Pulmonary artery endothelial cell (primary cell): Measurements from ENCODE around the gene GLI1. TPM values are rescaled to one million over a fixed set of nuclear protein-coding genes. Genes with fewer than 3 reads are reported as not detected.
"Not testable (repeated sequence)": the region's sequence is repeated elsewhere in the genome, so short reads cannot be mapped to it uniquely, and the experiment has no call there.

Source experiments
- DNase-seq: peaks from one replicate; pipeline ENCODE4 v3.0.0-alpha.2; 2011; ENCODE audit warnings: low read depth, low spot score
- total RNA-seq: library from RNA; depleted of rRNA; stranded (reverse); fragments of >200 nt; gene quantifications from 2 replicates; pipeline ENCODE4 v1.2.3, GENCODE V29; 2014

The GLI1 gene
- total RNA-seq, 1 donor from 2014 or later = 0.07 TPM

GRCh38 chr12:57496822-57497221, 37.2 kb downstream of the GLI1 start:
- DNase-seq = no peak

GRCh38 chr12:57497223-57498131, 37.9 kb downstream of the GLI1 start:
- DNase-seq = no peak

- no peak for DNase-seq
Observed at GRCh38 chr12:57498132-57498502, 38.5 kb downstream of the GLI1 start.

DNA sequence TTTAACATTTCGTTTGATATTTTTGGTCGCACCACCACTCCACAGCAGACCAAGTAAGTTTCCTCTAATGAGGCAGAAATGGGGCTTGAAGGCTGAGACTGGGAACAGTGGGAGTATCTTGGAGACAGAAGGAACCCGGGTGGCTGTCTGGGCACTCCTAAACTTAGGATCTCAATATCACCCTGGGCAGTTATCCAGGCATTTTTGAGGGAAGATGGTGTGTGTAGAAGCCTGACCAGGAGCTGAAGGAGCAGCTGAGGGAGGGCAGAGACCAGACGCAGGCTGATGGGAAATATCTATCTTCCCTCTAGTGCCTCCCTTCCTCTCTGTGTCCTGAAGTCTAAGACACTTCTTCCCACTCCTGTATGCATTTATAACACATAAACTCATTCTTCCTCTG, 39.0 kb downstream of the GLI1 start:
- DNase-seq = no peak

DNA sequence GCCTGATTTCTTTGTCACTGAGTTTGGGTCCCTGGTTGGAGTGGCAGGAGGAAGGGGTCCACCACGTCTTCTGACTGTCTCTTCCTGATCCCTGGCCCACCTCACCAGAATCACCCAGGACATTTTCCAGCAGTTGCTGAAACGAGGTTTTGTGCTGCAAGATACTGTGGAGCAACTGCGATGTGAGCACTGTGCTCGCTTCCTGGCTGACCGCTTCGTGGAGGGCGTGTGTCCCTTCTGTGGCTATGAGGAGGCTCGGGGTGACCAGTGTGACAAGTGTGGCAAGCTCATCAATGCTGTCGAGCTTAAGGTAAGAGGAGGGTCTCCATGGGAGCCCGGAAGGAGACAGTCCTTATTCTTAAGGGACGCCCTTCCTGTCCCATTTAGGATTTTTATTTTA, 40.6 kb downstream of the GLI1 start:
- DNase-seq = no peak

- not testable (repeated sequence) for DNase-seq
Observed at GRCh38 chr12:57502311-57502969, 42.9 kb downstream of the GLI1 start.

GRCh38 chr12:57506541-57506940, 47.0 kb downstream of the GLI1 start:
- DNase-seq = not testable (repeated sequence)

DNA sequence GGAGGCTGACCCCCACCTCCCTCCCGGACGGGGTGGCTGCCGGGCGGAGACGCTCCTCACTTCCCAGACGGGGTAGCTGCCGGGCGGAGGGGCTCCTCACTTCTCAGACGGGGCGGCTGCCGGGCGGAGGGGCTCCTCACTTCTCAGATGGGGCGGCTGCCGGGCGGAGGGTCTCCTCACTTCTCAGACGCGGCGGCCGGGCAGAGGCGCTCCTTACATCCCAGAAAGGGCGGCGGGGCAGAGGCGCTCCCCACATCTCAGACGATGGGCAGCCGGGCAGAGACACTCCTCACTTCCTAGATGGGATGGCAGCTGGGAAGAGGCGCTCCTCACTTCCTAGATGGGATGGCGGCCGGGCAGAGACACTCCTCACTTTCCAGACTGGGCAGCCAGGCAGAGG, 48.2 kb downstream of the GLI1 start:
- DNase-seq = not testable (repeated sequence)

DNA sequence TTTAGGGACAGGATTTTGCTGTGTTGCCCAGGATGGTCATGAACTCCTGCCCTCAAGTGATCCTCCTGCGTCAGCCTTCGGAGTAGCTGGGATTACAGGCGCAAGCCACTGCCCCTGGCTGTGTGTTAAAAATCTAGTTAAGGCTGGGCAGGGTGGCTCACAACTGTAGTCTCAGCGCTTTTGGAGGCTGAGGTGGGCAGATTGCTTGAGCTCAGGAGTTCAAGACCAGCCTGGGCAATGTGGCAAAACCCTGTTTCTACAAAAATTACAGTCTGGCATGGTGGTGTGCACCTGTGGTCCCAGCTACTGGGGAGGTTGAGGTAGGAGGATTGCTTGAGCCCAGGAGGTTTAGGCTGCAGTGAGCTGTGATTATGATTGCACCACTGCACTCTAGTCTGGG, 51.6 kb downstream of the GLI1 start:
- DNase-seq = no peak

DNA sequence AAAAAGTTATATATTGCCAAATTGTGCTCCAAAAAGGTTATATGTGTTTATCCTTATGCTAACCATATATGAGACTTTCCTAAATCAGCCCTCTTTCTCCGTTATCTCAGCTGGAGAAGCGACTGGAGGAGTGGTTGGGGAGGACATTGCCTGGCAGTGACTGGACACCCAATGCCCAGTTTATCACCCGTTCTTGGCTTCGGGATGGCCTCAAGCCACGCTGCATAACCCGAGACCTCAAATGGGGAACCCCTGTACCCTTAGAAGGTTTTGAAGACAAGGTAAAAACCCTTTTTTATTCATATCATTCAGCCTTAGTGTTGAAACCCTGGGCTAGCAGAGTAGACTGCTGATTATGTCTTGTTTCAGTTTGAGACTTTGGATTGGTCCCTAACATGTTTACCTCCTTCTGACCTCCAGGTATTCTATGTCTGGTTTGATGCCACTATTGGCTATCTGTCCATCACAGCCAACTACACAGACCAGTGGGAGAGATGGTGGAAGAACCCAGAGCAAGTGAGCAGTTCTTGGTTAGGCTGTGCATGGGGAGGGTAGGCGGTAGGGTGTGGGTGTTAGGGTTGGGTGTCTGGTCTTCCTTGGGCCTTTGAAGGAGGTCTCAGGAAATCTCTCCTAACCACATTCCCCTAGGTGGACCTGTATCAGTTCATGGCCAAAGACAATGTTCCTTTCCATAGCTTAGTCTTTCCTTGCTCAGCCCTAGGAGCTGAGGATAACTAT, 52.2 kb downstream of the GLI1 start:
- DNase-seq = no peak

- no peak for DNase-seq
Observed at GRCh38 chr12:57512665-57513064, 53.1 kb downstream of the GLI1 start.

DNA sequence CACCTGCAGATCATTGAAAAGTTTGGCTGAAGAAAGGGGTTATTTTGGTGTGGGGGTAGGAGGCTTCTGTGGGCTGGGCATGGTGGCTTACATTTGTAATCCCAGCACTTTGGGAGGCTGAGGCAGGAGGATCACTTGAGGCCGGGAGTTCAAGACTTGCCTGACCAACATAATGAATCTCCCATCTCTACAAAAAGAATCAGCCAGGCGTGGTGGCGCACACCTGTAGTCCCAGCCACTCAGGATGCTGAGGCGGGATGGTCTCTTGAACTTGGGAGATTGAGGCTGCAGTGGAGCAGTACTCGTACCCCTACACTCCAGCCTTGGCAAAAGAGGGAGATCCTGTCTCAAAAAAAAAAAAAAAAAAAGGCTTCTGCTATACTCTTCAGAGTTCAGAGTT, 53.7 kb downstream of the GLI1 start:
- DNase-seq = no peak

DNA sequence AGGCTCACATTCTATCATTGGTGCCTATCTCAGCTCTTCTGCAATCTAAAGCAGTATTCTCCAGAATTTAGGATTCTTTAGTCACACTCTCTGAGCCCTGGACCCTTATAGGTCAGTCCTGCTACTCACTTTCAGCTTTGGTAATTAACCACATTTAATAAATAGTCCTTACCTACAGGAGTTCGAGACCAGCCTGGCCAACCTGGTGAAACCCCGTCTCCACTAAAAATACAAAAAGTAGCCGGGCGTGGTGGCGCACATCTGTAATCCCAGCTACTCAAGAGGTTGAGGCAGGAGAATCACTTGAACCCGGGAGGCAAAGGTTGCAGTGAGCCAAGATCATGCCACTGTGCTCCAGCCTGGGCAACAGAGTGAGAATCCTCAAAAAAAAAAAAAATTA, 54.1 kb downstream of the GLI1 start:
- DNase-seq = not testable (repeated sequence)

DNA sequence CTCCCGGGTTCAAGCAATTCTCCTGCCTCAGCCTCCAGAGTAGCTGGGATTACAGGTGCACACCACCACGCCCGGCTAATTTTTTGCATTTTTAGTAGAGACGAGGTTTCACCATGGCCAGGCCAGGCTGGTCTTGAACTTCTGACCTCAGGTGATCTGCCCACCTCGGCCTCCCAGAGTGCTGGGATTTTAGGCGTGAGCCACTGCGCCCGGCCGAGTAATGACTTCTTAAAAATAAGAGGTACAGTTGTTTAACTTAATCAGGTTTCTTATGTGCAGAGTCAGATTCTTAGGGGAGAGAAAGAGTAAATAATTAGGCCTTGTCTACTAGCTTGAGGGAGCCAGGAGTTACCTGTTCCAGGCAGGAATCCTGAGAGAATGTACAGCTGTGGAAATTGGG, 54.7 kb downstream of the GLI1 start:
- DNase-seq = not testable (repeated sequence)

GRCh38 chr12:57514720-57515407, 55.3 kb downstream of the GLI1 start:
- DNase-seq = no peak

DNA sequence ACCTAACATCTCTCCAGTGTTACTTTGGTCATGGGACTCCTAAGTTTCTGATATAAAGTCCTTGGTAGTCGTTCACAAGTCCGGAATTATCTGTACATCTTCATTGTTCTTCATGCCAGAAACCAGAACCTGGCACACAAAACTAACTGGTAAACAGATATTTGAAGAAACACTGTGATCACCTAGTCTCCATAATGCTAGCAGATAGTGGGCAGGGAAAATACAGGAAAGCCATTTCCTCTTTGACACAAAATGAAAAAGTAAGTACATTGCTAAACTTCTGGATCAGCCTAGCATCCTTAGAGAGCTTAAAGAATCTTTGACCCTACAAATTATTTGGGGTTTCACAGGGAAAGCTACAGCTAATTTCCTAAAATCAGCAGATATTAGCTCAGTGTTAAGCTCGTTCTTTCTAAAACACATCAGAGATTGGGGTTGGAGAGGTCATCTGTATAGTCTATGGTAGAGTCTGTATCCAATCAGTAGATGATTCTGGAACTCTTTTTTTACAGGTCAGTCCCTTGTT, 55.9 kb downstream of the GLI1 start:
- DNase-seq = no peak

DNA sequence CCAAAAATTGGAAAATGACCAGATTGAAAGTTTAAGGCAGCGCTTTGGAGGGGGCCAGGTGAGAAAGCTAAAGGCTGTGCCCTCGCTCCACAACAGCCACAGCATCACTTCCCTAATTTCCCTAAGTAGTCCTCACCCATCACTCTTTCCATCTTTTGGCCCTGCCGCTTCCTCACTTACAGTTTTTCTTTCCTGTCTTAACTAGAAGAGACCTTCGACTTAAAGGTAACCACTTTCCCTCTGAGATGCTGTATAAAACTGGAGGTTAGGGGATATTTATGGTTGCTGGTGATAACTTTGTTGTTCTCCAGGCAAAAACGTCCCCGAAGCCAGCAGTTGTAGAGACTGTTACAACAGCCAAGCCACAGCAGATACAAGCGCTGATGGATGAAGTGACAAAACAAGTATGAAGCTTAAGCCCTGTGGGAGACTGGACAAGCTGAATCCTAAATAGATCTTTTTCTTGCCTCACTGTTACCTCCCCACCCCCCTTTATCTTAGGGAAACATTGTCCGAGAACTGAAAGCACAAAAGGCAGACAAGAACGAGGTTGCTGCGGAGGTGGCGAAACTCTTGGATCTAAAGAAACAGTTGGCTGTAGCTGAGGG, 56.5 kb downstream of the GLI1 start:
- DNase-seq = no peak

DNA sequence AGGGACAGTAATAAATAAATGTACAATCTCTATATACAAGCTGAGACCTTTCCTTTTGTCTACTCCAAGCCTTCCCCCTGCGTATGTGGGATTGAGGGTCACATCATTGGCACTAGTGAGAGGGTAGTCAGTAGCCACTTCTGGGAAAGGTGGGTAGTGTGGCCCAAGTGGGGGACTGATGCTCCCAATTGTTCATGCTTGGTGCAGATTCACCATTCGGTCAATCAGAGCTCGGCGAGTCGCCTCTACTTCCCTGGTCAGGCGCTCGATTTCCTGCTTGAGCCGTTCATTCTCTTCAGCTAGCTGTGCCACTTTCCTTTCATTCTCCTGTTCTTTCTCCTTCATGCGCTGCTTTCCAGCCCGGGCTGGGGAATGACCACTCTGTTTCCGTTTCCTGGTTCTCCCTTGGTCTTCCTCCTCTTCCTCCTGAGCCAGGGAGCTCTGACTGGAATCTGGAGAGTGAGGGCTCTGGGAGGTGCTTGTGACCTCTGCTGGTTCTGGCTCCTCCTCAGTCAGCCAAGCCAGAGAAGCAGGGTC, 57.1 kb downstream of the GLI1 start:
- no peak for DNase-seq

DNA sequence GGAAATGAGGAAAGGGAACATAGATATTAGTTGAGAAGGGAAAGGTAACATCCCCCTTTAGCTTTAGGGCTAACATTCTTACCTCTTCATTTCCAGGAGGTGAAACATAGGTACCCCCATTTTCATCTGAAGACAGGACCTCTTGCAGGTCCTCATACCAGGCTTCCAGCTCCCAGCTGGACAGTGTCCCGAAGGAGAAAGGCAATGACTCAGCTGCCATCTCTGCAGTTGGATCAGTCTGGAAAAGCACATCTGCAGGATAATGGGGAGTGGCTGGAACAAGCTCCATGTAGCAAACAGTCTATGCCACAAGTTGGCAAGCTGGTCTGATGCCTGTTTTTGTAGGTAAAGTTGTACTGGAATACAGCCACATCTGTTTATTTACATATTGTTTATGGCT, 57.6 kb downstream of the GLI1 start:
- no peak for DNase-seq

DNA sequence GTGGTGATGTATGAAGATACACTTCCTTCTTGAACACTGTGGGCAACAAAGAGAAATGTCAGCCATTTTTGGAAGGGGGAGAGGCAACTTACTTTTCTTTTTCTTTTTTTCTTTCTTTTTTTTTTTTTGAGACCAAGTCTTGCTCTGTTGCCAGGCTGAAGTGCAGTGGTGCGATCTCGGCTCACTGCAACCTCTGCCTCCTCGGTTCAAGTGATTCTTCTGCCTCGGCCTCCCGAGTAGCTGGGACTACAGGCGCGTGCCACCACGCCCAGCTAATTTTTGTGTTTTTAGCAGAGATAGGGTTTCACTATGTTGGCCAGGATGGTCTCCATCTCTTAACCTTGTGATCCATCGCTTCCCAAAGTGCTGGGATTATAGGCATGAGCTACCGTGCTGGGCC, 58.1 kb downstream of the GLI1 start:
- not testable (repeated sequence) for DNase-seq
